GM21717 (cell line): ENCODE measurements around the gene CAPN5.

Source experiments
- ATAC-seq: cut with Tn5 transposase; IDR thresholded peaks from one replicate; pipeline ENCODE4 v1.9.1; 2021; ENCODE audit warnings: mild to moderate bottlenecking, moderate library complexity; ENCODE audit not compliant: unreplicated experiment

The CAPN5 gene

GRCh38 chr11:77114089-77114463 lies 47.3 kb downstream of the CAPN5 start:
- ATAC-seq: no peak

DNA sequence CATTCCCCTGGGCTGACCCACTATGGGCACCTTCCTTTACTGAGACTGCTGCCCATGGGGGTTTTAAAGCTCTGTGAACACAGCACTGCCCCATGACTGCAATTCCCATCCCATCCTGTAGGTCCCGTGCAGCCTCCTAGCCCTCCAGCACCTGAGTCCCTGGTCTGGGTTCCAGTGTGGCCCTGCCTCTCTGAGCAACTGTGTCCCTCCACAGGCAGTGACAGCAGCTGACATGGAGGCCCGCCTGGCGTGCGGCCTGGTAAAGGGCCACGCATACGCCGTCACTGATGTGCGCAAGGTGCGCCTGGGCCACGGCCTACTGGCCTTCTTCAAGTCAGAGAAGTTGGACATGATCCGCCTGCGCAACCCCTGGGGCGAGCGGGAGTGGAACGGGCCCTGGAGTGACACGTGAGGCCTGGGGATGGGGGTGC lies 48.4 kb downstream of the CAPN5 start:
- ATAC-seq: no peak

- ATAC-seq: no peak
Observed at GRCh38 chr11:77115956-77116355, 49.2 kb downstream of the CAPN5 start.

DNA sequence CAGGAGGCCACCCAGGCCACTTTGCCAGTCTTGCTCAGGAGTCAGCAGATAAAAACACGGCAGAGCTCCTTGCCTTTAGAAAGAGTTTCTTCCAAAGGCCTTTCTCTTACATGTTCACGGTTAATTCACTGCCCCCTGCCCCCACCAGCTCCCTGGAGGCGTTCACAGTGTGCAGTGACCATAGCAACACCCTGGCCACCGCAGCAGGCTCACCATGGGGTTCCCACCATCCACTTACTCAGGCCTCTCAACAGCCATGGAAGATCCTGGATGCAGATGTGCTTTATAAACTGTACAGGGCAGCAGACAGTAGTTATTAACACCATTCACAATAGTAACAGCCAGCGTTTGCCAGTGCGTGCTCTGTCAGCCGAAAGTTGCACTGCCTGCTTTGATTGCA lies 50.7 kb downstream of the CAPN5 start:
- ATAC-seq: no peak

DNA sequence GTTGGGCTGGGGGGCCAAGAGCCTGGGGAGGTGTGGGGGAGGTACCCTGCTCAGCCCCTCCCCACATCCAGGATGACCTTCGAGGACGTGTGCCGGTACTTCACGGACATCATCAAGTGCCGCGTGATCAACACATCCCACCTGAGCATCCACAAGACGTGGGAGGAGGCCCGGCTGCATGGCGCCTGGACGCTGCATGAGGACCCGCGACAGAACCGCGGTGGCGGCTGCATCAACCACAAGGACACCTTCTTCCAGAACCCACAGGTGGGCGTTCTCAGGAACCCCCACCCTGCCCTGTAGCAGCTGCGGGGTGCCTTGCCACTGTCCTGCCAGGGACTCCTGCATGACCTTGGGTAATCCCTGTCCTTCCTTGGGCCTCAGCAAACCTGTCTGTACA lies 51.3 kb downstream of the CAPN5 start:
- ATAC-seq: no peak

DNA sequence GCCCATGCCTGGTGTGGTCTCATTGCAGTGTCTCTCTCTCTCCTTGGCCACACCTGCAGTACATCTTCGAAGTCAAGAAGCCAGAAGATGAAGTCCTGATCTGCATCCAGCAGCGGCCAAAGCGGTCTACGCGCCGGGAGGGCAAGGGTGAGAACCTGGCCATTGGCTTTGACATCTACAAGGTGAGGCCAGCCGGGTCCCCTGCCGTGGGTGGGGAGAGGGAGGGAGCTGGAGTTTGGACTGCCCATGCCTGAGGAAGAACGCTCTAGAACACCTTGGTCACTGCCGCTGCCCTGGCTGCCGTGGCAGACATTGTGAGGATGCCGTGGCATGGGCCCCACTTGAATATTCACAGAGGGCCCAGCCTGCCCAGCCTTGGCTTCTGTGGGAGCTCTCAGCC lies 52.2 kb downstream of the CAPN5 start:
- no peak for ATAC-seq

DNA sequence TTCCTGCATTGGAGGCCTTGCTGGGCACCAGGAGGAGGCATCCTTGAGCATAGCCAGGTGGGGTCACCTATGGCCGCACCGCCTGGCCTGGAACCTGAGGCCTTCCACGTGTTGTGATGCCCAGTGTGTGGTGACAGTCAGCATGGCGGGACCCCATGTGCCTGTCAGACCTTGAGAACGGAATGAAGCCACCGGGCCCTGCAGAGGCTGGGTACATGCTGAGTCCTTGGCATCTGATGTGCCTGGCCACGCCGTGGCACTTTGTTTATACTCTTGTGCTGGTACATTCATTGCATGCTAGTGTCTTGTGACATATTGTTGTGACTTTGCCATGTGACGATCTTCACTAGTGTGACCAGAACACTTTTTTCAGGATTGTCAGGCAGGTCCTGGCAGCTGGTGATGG lies 52.8 kb downstream of the CAPN5 start:
- no peak for ATAC-seq

- ATAC-seq: no peak
Observed at GRCh38 chr11:77120571-77120970, 53.8 kb downstream of the CAPN5 start.

GRCh38 chr11:77121096-77121640 lies 54.4 kb downstream of the CAPN5 start:
- no peak for ATAC-seq

DNA sequence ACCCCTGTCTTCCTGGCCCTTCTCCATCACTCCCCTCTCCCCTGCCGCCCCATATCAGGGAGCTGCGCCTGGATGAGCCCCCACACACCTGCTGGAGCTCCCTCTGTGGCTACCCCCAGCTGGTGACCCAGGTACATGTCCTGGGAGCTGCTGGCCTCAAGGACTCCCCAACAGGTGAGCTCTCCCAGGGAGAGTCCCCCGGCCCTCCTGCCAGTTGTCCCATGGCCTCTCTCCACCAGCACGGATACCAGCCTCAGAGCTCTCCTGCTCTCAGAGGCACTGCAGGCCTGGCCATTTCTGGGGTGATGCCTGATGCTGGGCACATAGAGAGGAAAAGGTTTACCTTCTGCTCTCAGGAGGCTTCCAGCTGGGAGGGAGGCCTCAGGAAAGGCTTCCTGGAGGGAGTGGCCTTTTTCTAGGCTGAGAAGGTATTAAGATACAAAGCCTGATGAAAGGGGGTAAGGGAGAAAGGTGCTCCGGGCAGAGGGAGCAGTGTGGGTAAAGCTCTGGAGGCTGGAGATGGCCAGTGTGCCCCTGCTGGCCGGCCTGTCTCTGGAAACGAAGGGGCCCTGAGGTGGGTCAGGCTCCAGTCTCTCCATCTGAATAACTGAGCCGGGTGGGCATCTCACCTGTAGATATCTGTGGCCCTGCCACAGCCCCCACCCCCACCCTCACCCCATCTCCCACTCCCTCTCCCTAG lies 55.3 kb downstream of the CAPN5 start:
- no peak for ATAC-seq

DNA sequence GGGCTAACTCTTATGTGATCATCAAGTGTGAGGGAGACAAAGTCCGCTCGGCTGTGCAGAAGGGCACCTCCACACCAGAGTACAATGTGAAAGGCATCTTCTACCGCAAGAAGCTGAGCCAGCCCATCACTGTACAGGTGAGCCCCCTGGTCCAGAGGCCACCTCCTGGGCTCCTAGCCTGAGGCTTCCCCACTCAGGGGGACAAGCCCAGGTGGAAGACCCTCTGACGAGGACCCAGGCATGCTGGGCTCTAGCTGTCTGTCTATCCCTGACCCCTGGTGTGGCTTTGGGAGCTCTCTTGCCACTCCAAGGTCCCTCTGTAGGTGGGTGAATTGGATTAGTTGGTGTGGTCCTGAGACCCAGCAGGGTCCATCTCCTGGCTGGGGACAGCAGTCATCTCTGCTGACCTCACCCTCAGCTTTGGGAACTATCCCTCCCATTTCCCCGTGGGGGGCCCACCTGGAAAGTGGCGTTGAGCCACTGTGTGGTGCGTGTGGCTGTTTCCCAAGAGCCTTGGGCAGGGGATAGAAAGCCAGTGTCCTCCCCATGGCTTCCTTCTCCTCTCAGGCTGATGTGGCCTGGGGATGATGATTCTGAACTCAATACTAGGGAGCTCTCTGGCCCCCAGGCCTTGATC lies 55.9 kb downstream of the CAPN5 start:
- no peak for ATAC-seq

GRCh38 chr11:77123591-77123990 lies 56.8 kb downstream of the CAPN5 start:
- ATAC-seq: no peak

DNA sequence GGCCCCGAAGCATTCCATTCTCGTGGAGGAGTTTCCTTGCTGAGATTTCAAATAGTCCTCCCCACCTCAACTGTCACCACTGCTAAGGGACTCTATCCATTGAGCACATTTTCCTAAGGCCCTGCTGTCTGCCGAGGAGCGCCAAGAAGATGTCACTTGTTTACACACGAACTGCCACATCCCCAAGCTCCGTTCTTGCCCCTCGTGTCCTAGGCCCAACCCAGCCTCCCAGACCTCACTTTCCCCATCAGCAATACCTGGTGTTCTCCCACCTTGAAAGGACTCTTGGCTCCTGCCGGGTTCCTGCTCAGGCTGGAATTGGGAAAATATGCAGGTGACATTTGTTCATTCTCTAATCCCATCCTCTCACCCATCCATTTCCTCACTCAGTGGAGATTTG lies 57.3 kb downstream of the CAPN5 start:
- ATAC-seq: no peak

DNA sequence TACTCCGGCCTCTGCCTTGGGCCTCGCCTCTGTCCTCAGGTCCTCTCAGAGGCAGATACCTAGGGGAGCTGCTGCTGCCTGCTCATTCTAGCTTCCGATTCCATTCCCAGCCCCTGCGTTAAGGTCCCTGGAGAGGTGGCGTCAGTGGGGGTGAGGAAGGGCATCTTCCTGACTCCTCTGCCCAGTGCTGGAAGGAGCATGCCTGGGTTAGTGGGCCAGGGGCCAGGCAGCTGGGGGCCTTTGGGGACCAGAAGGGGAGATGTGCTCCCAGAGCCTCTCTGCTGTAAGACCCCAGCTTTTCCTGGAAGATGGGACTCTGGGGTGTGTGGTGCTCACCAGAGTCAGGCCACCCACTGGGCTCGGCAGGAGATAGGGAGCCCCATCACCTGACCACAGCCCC lies 57.7 kb downstream of the CAPN5 start:
- ATAC-seq: no peak

- ATAC-seq: no peak
Observed at GRCh38 chr11:77125191-77125590, 58.4 kb downstream of the CAPN5 start.

- ATAC-seq: no peak
Observed at GRCh38 chr11:77125695-77126094, 58.9 kb downstream of the CAPN5 start.

DNA sequence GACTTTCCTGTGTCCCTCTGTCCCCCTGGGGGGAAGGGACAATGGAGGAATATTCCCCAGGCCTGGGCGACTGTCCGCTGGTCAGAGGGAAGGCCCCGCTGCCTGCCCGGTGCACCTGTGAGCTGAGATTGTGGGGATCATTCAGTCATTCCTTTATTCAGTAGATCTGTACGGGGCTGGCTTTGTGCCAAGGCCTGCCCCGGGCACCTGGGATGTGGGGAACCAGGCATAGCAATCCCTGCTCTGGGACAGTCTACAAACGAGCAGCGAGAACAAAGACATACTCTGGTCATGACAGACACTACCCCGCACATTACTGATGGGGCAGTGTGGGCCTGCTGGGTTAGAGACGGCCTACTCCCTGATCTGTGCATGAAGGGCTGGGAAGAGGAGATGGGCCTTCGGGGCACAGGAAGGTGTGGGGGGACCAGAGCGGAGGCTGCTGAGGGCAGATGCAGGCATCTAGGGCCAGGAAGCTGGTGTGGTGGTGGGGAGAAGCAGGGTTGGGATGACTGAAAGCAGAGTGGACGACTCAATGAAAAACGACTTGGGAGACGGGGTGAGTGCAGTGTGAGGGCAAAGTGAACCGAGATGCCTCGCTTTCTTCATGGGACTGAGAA lies 59.5 kb downstream of the CAPN5 start:
- no peak for ATAC-seq

- ATAC-seq: no peak
Observed at GRCh38 chr11:77126861-77127234, 60.1 kb downstream of the CAPN5 start.

GRCh38 chr11:77127235-77127911 lies 60.6 kb downstream of the CAPN5 start:
- no peak for ATAC-seq

DNA sequence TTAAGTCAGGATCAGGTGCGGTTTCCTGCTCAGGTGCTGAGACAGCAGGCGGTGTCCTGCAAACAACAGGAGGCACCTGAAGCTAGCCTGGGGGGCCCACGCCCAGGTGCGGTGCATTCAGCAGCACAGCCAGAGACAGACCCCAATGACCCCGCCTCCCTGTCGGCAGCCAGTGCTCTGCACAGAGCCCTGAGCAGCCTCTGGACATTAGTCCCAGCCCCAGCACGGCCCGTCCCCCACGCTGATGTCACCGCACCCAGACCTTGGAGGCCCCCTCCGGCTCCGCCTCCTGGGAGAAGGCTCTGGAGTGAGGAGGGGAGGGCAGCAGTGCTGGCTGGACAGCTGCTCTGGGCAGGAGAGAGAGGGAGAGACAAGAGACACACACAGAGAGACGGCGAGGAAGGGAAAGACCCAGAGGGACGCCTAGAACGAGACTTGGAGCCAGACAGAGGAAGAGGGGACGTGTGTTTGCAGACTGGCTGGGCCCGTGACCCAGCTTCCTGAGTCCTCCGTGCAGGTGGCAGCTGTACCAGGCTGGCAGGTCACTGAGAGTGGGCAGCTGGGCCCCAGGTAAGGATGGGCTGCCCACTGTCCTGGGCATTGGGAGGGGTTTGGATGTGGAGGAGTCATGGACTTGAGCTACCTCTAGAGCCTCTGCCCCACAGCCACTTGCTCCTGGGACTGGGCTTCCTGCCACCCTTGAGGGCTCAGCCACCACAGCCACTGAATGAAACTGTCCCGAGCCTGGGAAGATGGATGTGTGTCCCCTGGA lies 61.3 kb downstream of the CAPN5 start, which contains the start of gene MYO7A:
TSS of gene MYO7A (plus strand) at position 327 of the 772 bp plus-strand sequence. CDS start 2,389 bp downstream, outside the sequence.
- ATAC-seq: no peak
